ENCODE data around the gene TMCC1. TPM values are rescaled to one million over a fixed set of nuclear protein-coding genes. Genes with fewer than 3 reads are reported as not detected.
"Not testable (repeated sequence)": the region's sequence is repeated elsewhere in the genome, so short reads cannot be mapped to it uniquely, and the experiment has no call there.

TMCC1 gene
- total RNA-seq = 22.0 and 24.9 TPM in 2 replicates

- intact Hi-C loops (cut with micrococcal nuclease) = loop anchor here (1.0 to 5.0 kb wide), 17 partner anchors 41 to 1841 kb away; partner anchors contain the start of genes ACAD9, EEFSEC, HMCES and IFT122
Observed at GRCh38 chr3:129893581-129894070, at the start of gene TMCC1. Gene TMCC1 (minus strand): TSS chr3:129893711.

GRCh38 chr3:129943020-129943419, 49.5 kb upstream of the TMCC1 start:
- intact Hi-C loops (cut with micrococcal nuclease) = loop anchor here (2.0 kb wide), 1 partner anchor 156 kb away; no protein-coding TSS in a partner anchor

- intact Hi-C loops (cut with micrococcal nuclease) = loop anchor here (2.0 kb wide), 1 partner anchor 157 kb away; no protein-coding TSS in a partner anchor
Observed at GRCh38 chr3:129942296-129942695, 48.8 kb upstream of the TMCC1 start.

GRCh38 chr3:129940086-129940485, 46.6 kb upstream of the TMCC1 start:
- intact Hi-C loops (cut with micrococcal nuclease) = loop anchor here (1.0 kb wide), 1 partner anchor 63 kb away; no protein-coding TSS in a partner anchor

GRCh38 chr3:129938140-129938930, 44.8 kb upstream of the TMCC1 start:
- intact Hi-C loops (cut with micrococcal nuclease) = no loop called here

GRCh38 chr3:129937717-129938116, 44.2 kb upstream of the TMCC1 start:
- intact Hi-C loops (cut with micrococcal nuclease) = no loop called here

- intact Hi-C loops (cut with micrococcal nuclease) = no loop called here
Observed at GRCh38 chr3:129936757-129937156, 43.2 kb upstream of the TMCC1 start.

- intact Hi-C loops (cut with micrococcal nuclease) = loop anchor here (1.0 kb wide), 6 partner anchors 41 to 551 kb away; partner anchors contain the start of gene TMCC1
Observed at GRCh38 chr3:129934234-129935123, 41.0 kb upstream of the TMCC1 start.

- intact Hi-C loops (cut with micrococcal nuclease) = no loop called here
Observed at GRCh38 chr3:129933471-129933870, 40.0 kb upstream of the TMCC1 start.

- intact Hi-C loops (cut with micrococcal nuclease) = no loop called here
Observed at GRCh38 chr3:129929383-129929782, 35.9 kb upstream of the TMCC1 start.

- intact Hi-C loops (cut with micrococcal nuclease) = no loop called here
Observed at GRCh38 chr3:129927072-129927471, 33.6 kb upstream of the TMCC1 start.

- intact Hi-C loops (cut with micrococcal nuclease) = no loop called here
Observed at GRCh38 chr3:129919806-129920205, 26.3 kb upstream of the TMCC1 start.

GRCh38 chr3:129919357-129919756, 25.8 kb upstream of the TMCC1 start:
- intact Hi-C loops (cut with micrococcal nuclease) = no loop called here

GRCh38 chr3:129918461-129918860, 24.9 kb upstream of the TMCC1 start:
- intact Hi-C loops (cut with micrococcal nuclease) = no loop called here

GRCh38 chr3:129917423-129918007, 24.0 kb upstream of the TMCC1 start:
- intact Hi-C loops (cut with micrococcal nuclease) = no loop called here

GRCh38 chr3:129913618-129914017, 20.1 kb upstream of the TMCC1 start:
- intact Hi-C loops (cut with micrococcal nuclease) = no loop called here

- intact Hi-C loops (cut with micrococcal nuclease) = no loop called here
Observed at GRCh38 chr3:129911261-129911861, 17.9 kb upstream of the TMCC1 start.

GRCh38 chr3:129909235-129909634, 15.7 kb upstream of the TMCC1 start:
- intact Hi-C loops (cut with micrococcal nuclease) = not testable (repeated sequence)

- intact Hi-C loops (cut with micrococcal nuclease) = no loop called here
Observed at GRCh38 chr3:129908417-129908816, 14.9 kb upstream of the TMCC1 start.

GRCh38 chr3:129901272-129901671, 7.8 kb upstream of the TMCC1 start:
- intact Hi-C loops (cut with micrococcal nuclease) = not testable (repeated sequence)

- intact Hi-C loops (cut with micrococcal nuclease) = no loop called here
Observed at GRCh38 chr3:129897026-129897425, 3.5 kb upstream of the TMCC1 start.

Measured in T-helper 1 cell treated with Interleukin-12 subunit alpha and Interleukin-12 subunit beta and Interleukin-4 antibody, amounts not matched to agents 30 ng/mL and 1 ng/mL, for 36 hours (primary cell).